Mesendoderm (in vitro differentiated cells): Measurements from ENCODE around the gene OSBPL3.
A peak's percentile ranks its signal among the peaks of the same experiment; 100 is the strongest.

Experiments
- DNase-seq: peaks from one replicate; pipeline ENCODE4 v3.0.0; 2013
- H2AK5ac ChIP-seq: 2 replicates; pipeline ENCODE4 v1.6.1; 2013; ENCODE audit warnings: low read length, inconsistent platforms
- H2BK120ac ChIP-seq: 2 replicates; pipeline ENCODE4 v1.6.1; 2013; ENCODE audit warnings: low read depth, mild to moderate bottlenecking, low read length, moderate library complexity, mixed read lengths
- H2BK15ac ChIP-seq: replicated peaks from 2 replicates; pipeline ENCODE4 v1.6.1; 2013; ENCODE audit warnings: low read depth, mild to moderate bottlenecking, moderate library complexity
- H2BK5ac ChIP-seq: 2 replicates; pipeline ENCODE4 v1.6.1; 2013; ENCODE audit warnings: low read length, inconsistent platforms
- H3K18ac ChIP-seq: 2 replicates; pipeline ENCODE4 v1.6.1; 2013; ENCODE audit warnings: mild to moderate bottlenecking, low read length, mixed read lengths
- H3K23ac ChIP-seq: one replicate; pipeline ENCODE4 v1.6.1; 2013; ENCODE audit warnings: low read length
- H3K27ac ChIP-seq: 2 replicates; pipeline ENCODE4 v1.5.1; 2013; ENCODE audit warnings: low read depth, mild to moderate bottlenecking, inconsistent platforms, low read length, moderate library complexity
- H3K27me3 ChIP-seq: 2 replicates; pipeline ENCODE4 v1.6.1; 2013; ENCODE audit warnings: low read length, control low read depth, mild to moderate bottlenecking, inconsistent platforms; ENCODE audit not compliant: insufficient read depth, poor library complexity
- H3K36me3 ChIP-seq: 2 replicates; pipeline ENCODE4 v1.6.1; 2013; ENCODE audit warnings: low read length, inconsistent platforms; ENCODE audit not compliant: control insufficient read depth, insufficient read depth
- H3K4ac ChIP-seq: one replicate; pipeline ENCODE4 v1.6.1; 2013; ENCODE audit warnings: low read depth, mild to moderate bottlenecking, low read length, moderate library complexity
- H3K4me1 ChIP-seq: 2 replicates; pipeline ENCODE4 v1.6.1; 2013; ENCODE audit warnings: low read depth, low read length, inconsistent platforms; ENCODE audit not compliant: control insufficient read depth
- H3K4me2 ChIP-seq: 2 replicates; pipeline ENCODE4 v1.6.1; 2013; ENCODE audit warnings: low read length
- H3K4me3 ChIP-seq: 2 replicates; pipeline ENCODE4 v1.5.1; 2013; ENCODE audit warnings: mild to moderate bottlenecking, low read length
- H3K56ac ChIP-seq: one replicate; pipeline ENCODE4 v1.6.1; 2013; ENCODE audit warnings: low read length
- H3K79me1 ChIP-seq: 2 replicates; pipeline ENCODE4 v1.6.1; 2013; ENCODE audit warnings: low read length, inconsistent platforms
- H3K79me2 ChIP-seq: 2 replicates; pipeline ENCODE4 v1.6.1; 2013; ENCODE audit warnings: mild to moderate bottlenecking, low read length; ENCODE audit not compliant: control insufficient read depth, insufficient read depth
- H3K9ac ChIP-seq: 2 replicates; pipeline ENCODE4 v1.6.1; 2013; ENCODE audit warnings: low read length, inconsistent platforms
- H4K5ac ChIP-seq: one replicate; pipeline ENCODE4 v1.6.1; 2013; ENCODE audit warnings: low read length
- H4K8ac ChIP-seq: one replicate; pipeline ENCODE4 v1.6.1; 2013; ENCODE audit warnings: low read depth, mild to moderate bottlenecking, control low read depth, low read length, moderate library complexity
- WGBS: extraction: QIAGEN DNeasy Blood & Tissue Kit; methylation state at CpG from one replicate; pipeline ENCODE4 v1.1.7; 2013; ENCODE audit warnings: low lambda C conversion rate, missing lambda C conversion rate; ENCODE audit not compliant: insufficient coverage; ENCODE audit errors: extremely low coverage; 5-methylcytosine and 5-hydroxymethylcytosine counted together

The OSBPL3 gene

DNA sequence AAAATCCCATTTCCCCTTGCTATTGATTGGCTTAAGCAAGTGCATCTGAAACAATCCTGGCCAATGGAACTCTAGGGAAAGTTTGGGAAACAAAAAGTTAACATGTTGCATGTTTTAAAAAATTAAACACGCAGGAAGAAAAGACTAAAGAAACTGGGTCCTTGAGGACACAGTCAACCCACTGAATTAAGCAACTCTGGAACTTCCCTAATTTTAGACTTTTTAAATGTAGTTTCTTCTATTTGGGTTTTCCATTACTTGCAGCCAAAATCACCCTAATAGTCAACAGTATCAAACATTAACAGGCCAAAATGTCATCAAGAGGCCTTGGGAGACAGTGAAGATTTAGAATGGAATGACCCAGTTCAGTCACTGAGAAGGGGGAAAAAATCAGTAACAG lies 40.6 kb downstream of the OSBPL3 start:
- DNase-seq, result no peak
- Histone ChIP-seq H3K4me1 (peaks cover 2% of the 10 kb centered on the region), H3K36me3 (no peaks in the 10 kb centered on the region), H2BK5ac (no peak overlapping the region), H2AK5ac (no peak overlapping the region), H3K4ac (no peak overlapping the region), H3K9ac (no peak overlapping the region), H3K27me3 (no peaks in the 10 kb centered on the region), H3K23ac (no peak overlapping the region), H3K56ac (no peak overlapping the region), H3K79me2 (no peaks in the 10 kb centered on the region), H2BK15ac (no peak overlapping the region), H3K79me1 (no peaks in the 10 kb centered on the region), H3K4me3 (no peak overlapping the region), H3K4me2 (no peak overlapping the region), H2BK120ac (no peak overlapping the region), H4K5ac (no peak overlapping the region), H3K18ac (no peak overlapping the region), H4K8ac (no peak overlapping the region), H3K27ac (no peak overlapping the region)
- no CpG with 5 or more reads among the region's 1 CpG for WGBS

DNA sequence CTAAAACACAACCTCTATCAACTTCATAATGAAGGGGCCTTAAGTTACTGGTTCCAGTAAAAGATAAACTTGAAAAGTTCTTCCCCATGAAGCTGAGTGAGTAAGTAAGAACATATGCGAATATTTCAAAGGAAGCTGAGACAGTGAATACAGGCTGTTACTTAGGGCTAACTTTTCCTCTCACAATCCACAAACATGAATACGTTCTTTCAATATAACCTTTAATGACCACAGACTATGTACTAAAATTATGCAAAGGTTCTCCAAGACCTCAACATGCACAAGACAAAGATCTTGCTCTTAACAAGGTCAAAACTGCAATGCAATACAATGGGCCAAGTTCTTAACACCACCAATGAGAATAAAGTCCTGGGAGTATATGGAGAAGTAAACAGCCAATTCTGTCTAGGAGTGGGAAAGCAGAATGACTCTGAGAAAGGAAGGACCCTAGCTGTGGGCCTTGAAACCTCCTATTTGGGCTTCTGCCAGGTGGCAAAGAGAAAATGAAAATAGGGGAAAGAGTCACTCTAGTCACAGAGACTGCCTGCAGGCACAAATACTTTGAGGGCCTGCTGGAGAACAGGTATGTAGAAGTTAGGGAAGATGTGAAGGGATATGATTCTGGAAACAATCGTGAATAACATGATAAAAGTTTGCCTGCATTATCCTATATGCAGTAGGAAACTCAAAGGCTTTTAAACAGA lies 43.7 kb downstream of the OSBPL3 start:
- Histone ChIP-seq H2BK120ac (no peak overlapping the region), H3K4me3 (no peak overlapping the region), H3K4me2 (no peak overlapping the region), H3K4ac (no peak overlapping the region), H3K36me3 (no peaks in the 10 kb centered on the region), H3K18ac (no peak overlapping the region), H2AK5ac (no peak overlapping the region), H3K4me1 (peaks cover 2% of the 10 kb centered on the region), H3K9ac (no peak overlapping the region), H4K5ac (no peak overlapping the region), H2BK5ac (no peak overlapping the region), H3K27me3 (no peaks in the 10 kb centered on the region), H2BK15ac (no peak overlapping the region), H3K27ac (no peak overlapping the region), H3K79me2 (no peaks in the 10 kb centered on the region), H3K79me1 (peaks cover 1% of the 10 kb centered on the region), H3K56ac (no peak overlapping the region), H4K8ac (no peak overlapping the region), H3K23ac (no peak overlapping the region)
- DNase-seq, result peak; percentile 37
- no CpG with 5 or more reads among the region's 3 CpGs for WGBS

DNA sequence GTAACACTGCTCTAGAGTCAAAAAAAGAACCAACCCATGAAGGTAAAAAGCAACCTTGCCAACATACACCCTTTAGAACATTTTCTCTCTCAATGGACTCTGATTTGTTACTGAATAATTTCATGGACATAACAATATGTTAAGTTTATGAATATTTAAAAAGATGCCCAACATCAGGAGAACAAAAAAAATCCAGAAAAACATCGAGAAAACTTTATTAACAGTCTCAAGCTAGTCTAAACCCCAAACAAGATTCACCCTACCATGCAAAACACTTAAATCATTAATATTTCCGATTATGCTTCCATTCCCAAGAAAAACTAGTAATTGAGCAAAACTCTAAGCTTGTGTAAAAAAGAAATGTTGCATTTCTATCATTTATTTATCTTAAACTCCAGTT lies 46.7 kb downstream of the OSBPL3 start:
- H4K5ac ChIP-seq, result no peak overlapping the region
- peaks cover 2% of the 10 kb centered on the region for H3K4me1 ChIP-seq
- H3K18ac ChIP-seq, result no peak overlapping the region
- H3K27ac ChIP-seq, result no peak overlapping the region
- no peak overlapping the region for H2BK120ac ChIP-seq
- no peaks in the 10 kb centered on the region for H3K36me3 ChIP-seq
- H3K4ac ChIP-seq, result no peak overlapping the region
- no peak overlapping the region for H3K9ac ChIP-seq
- no peak overlapping the region for H3K4me2 ChIP-seq
- H2BK15ac ChIP-seq, result no peak overlapping the region
- no peak overlapping the region for H3K23ac ChIP-seq
- H3K79me1 ChIP-seq, result peaks cover 3% of the 10 kb centered on the region
- H3K56ac ChIP-seq, result no peak overlapping the region
- H3K4me3 ChIP-seq, result no peak overlapping the region
- H2AK5ac ChIP-seq, result no peak overlapping the region
- H2BK5ac ChIP-seq, result no peak overlapping the region
- H4K8ac ChIP-seq, result no peak overlapping the region
- H3K27me3 ChIP-seq, result no peaks in the 10 kb centered on the region
- 100% methylated on average over 1 of the region's 2 CpGs for WGBS
- DNase-seq, result no peak
- no peaks in the 10 kb centered on the region for H3K79me2 ChIP-seq

DNA sequence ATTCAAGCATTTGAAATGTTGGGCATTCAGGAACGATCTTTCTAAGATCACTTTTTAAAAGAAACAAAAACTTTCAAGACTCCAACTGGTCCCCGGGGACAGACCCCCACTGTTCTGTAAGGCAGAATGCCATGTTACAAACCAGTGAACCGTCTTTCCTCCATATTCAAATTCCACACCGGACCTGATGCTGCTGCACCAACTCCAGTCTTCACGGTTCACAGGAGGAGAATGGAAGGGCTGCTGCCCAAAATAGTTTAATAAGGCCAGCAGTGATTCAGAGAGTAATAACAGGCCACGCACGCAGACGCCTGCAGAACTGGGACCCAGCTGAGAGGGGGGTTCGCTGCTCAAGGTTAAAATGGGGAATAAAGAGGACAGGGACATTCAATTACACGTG lies 47.2 kb downstream of the OSBPL3 start:
- Histone ChIP-seq H3K4ac (no peak overlapping the region), H3K79me1 (peaks cover 3% of the 10 kb centered on the region), H3K56ac (no peak overlapping the region), H2AK5ac (no peak overlapping the region), H3K23ac (no peak overlapping the region), H4K5ac (no peak overlapping the region), H2BK15ac (no peak overlapping the region), H3K4me3 (no peak overlapping the region), H3K36me3 (no peaks in the 10 kb centered on the region), H3K9ac (no peak overlapping the region), H2BK5ac (no peak overlapping the region), H3K27me3 (no peaks in the 10 kb centered on the region), H4K8ac (no peak overlapping the region), H3K79me2 (no peaks in the 10 kb centered on the region), H3K4me2 (no peak overlapping the region), H3K18ac (no peak overlapping the region), H2BK120ac (no peak overlapping the region), H3K27ac (no peak overlapping the region), H3K4me1 (peaks cover 2% of the 10 kb centered on the region)
- no CpG with 5 or more reads among the region's 10 CpGs for WGBS
- DNase-seq, result no peak

DNA sequence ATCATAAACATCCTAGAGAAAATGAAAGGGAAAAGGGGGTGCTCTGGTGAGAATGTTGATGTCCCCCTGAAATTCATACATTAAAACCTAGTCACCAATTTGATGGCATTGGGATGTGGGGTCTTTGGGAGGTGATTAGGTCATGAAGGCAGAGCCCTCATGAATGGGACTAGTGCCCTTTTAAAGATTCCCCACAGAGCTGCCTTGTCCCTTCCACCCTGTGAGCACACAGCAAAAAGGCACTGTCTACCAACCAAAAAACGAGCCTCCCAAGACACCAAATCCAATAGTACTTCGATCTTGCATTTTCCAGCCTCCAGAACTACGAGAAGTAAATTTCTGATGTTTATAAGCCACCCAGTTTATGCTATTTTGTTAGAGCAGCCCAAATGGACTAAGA lies 47.6 kb downstream of the OSBPL3 start:
- Histone ChIP-seq H3K4me3 (no peak overlapping the region), H2AK5ac (no peak overlapping the region), H3K23ac (no peak overlapping the region), H2BK120ac (no peak overlapping the region), H4K5ac (no peak overlapping the region), H3K9ac (no peak overlapping the region), H2BK5ac (no peak overlapping the region), H3K4me1 (peaks cover 2% of the 10 kb centered on the region), H3K4ac (no peak overlapping the region), H3K56ac (no peak overlapping the region), H3K27ac (no peak overlapping the region), H3K79me2 (no peaks in the 10 kb centered on the region), H3K36me3 (no peaks in the 10 kb centered on the region), H3K79me1 (peaks cover 3% of the 10 kb centered on the region), H3K4me2 (no peak overlapping the region), H3K27me3 (no peaks in the 10 kb centered on the region), H3K18ac (no peak overlapping the region), H4K8ac (no peak overlapping the region), H2BK15ac (no peak overlapping the region)
- DNase-seq, result no peak
- no CpG with 5 or more reads among the region's 3 CpGs for WGBS

DNA sequence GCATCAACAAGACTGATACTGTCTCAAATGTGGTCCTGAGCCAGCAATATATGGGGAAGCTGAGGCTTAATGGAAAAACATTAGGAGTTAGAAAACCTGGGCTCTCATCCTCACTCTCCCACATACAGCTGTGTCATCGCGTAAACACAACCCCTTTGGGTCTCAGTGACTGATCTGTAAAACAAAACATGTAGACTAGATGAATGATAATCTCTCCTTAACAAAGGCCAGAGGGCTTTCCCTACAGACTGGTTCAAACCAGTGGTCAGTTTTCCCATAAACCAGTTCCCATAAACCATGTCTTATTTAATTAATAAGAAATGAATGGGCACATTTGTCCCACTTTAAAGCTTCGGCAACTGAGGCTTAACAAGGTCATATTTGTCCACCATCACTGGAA lies 48.1 kb downstream of the OSBPL3 start:
- H3K4ac ChIP-seq, result no peak overlapping the region

More for the DNA sequence above, 48.1 kb downstream of the OSBPL3 start:
- no CpG with 5 or more reads among the region's 3 CpGs for WGBS
- Histone ChIP-seq H3K4me2 (no peak overlapping the region), H3K9ac (no peak overlapping the region), H3K56ac (no peak overlapping the region), H3K4me1 (peaks cover 2% of the 10 kb centered on the region), H3K27ac (no peak overlapping the region), H2AK5ac (no peak overlapping the region), H3K27me3 (no peaks in the 10 kb centered on the region), H2BK5ac (no peak overlapping the region), H3K18ac (no peak overlapping the region), H3K36me3 (no peaks in the 10 kb centered on the region), H2BK15ac (no peak overlapping the region), H3K4me3 (no peak overlapping the region), H2BK120ac (no peak overlapping the region), H3K79me2 (no peaks in the 10 kb centered on the region), H4K5ac (no peak overlapping the region), H3K79me1 (peaks cover 3% of the 10 kb centered on the region), H3K23ac (no peak overlapping the region), H4K8ac (no peak overlapping the region)
- DNase-seq, result no peak
